Measurements from ENCODE around the gene PSMC3IP.
A peak's percentile ranks its signal among the peaks of the same experiment; 100 is the strongest.

The PSMC3IP gene

GRCh38 chr17:42537826-42538451 lies 39.6 kb downstream of the PSMC3IP start:
- no peak for DNase-seq (ENCODE audit: low spot score)

GRCh38 chr17:42537156-42537805 lies 40.2 kb downstream of the PSMC3IP start:
- DNase-seq (ENCODE audit: low spot score): no peak

GRCh38 chr17:42536372-42537155 lies 41.0 kb downstream of the PSMC3IP start:
- DNase-seq (ENCODE audit: low spot score): peak; percentile 58

GRCh38 chr17:42536048-42536371 lies 41.5 kb downstream of the PSMC3IP start, which contains the start of gene NAGLU:
TSS of gene NAGLU (plus strand) at chr17:42536241. CDS start at chr17:42536273, 32 bp downstream.
- DNase-seq (ENCODE audit: low spot score): peak; percentile 83

- DNase-seq (ENCODE audit: low spot score): no peak
These were observed 42.1 kb downstream of the PSMC3IP start for GRCh38 chr17:42535155-42536047.

- peak; percentile 74 for DNase-seq (ENCODE audit: low spot score)
These were observed 45.8 kb downstream of the PSMC3IP start for GRCh38 chr17:42531455-42532354.

- no peak for DNase-seq (ENCODE audit: low spot score)
These were observed 46.5 kb downstream of the PSMC3IP start for GRCh38 chr17:42530952-42531454.

- no peak for DNase-seq (ENCODE audit: low spot score)
These were observed 48.5 kb downstream of the PSMC3IP start for GRCh38 chr17:42529061-42529460.

GRCh38 chr17:42527932-42528331 lies 49.6 kb downstream of the PSMC3IP start:
- no peak for DNase-seq (ENCODE audit: low spot score)

- DNase-seq (ENCODE audit: low spot score): peak; percentile 94
These were observed 51.5 kb downstream of the PSMC3IP start for GRCh38 chr17:42526031-42526444.

GRCh38 chr17:42525221-42525620 lies 52.3 kb downstream of the PSMC3IP start:
- no peak for DNase-seq (ENCODE audit: low spot score)

- no peak for DNase-seq (ENCODE audit: low spot score)
These were observed 54.7 kb downstream of the PSMC3IP start for GRCh38 chr17:42522798-42523278.

Data from kidney capillary endothelial cell (primary cell).